ENCODE measurements around the gene TROAP.
"Not testable (repeated sequence)": the region's sequence is repeated elsewhere in the genome, so short reads cannot be mapped to it uniquely, and the experiment has no call there.

The TROAP gene, protein sequence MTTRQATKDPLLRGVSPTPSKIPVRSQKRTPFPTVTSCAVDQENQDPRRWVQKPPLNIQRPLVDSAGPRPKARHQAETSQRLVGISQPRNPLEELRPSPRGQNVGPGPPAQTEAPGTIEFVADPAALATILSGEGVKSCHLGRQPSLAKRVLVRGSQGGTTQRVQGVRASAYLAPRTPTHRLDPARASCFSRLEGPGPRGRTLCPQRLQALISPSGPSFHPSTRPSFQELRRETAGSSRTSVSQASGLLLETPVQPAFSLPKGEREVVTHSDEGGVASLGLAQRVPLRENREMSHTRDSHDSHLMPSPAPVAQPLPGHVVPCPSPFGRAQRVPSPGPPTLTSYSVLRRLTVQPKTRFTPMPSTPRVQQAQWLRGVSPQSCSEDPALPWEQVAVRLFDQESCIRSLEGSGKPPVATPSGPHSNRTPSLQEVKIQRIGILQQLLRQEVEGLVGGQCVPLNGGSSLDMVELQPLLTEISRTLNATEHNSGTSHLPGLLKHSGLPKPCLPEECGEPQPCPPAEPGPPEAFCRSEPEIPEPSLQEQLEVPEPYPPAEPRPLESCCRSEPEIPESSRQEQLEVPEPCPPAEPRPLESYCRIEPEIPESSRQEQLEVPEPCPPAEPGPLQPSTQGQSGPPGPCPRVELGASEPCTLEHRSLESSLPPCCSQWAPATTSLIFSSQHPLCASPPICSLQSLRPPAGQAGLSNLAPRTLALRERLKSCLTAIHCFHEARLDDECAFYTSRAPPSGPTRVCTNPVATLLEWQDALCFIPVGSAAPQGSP

DNA sequence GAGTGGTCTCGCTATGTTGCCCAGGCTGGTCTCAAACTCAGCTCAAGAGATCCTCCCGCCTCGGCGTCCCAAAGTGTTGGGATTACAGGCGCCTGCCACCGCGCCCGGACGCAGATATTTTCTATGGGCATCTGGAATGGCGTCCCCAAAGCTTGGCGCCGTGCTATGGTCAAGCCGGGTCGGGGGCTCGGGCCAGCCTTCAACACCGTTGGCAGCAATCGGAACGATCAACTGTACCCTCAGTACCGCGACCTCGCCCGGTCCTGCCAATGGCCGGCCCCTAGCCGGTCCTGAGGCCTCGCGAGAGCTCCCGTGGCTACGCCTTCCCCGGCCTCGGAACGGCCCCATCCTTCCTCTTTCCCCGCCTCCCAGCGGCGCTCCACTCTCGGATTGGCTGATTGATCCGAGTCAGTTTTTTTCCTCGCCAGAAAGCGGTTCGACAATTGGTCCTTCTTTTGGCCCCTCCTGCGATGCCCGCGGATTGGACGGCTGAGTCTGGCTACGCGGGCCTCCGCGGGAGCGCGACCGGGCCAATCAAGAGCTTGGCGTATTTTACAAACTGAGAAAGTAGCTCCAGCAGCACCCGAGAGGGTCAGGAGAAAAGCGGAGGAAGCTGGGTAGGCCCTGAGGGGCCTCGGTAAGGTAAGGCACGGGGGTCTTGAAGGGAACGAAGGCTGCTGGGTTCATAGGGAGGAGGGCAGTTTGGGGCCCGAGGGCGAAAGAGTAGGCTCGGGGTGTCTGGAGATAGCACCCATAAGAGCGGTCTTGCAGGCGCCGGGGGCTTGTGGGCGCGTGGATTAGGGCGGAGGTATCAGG lies at the start of gene TROAP:
Gene TROAP, plus strand, starts transcription at position 548 of the 816 bp plus-strand sequence. CDS start 354 bp downstream, outside the sequence.
- TF ChIP-seq, protein P1, sequence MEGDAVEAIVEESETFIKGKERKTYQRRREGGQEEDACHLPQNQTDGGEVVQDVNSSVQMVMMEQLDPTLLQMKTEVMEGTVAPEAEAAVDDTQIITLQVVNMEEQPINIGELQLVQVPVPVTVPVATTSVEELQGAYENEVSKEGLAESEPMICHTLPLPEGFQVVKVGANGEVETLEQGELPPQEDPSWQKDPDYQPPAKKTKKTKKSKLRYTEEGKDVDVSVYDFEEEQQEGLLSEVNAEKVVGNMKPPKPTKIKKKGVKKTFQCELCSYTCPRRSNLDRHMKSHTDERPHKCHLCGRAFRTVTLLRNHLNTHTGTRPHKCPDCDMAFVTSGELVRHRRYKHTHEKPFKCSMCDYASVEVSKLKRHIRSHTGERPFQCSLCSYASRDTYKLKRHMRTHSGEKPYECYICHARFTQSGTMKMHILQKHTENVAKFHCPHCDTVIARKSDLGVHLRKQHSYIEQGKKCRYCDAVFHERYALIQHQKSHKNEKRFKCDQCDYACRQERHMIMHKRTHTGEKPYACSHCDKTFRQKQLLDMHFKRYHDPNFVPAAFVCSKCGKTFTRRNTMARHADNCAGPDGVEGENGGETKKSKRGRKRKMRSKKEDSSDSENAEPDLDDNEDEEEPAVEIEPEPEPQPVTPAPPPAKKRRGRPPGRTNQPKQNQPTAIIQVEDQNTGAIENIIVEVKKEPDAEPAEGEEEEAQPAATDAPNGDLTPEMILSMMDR (conservative IDR thresholded peaks at IDR 0.05): no peak
- peak within 1 kb of the TSS; percentile 78 for H3K27ac ChIP-seq

DNA sequence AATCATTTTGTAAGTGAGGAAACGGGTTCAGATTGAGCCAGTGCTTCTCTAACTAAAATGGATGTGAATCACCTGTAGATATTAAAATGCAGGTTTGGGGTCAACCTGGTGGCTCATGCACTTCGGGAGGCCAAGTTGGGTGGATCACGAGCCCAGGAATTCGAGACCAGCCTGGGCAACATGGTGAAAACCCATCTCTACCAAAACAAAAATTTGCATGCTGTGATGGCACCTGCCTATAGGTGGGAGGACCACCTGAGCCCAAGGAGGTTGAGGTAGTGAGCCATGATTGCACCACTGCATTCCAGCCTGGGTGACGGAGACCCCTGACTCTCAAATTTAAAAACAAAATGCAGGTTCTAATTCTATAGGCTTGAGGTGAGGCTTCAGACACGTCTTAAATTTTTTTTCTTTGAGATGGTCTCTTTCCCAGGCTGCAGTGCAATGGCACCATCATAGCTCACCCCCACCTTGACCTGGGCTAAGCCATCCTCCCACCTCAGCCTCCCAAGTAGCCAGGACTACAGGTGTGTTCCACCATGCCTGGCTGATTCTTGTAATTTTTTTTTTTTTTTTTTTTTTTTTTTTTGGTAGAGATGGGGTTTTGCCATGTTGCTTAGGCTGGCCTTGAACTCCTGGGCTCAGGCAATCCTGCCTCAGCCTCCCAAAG lies 49.2 kb upstream of the TROAP start:
- H3K27ac ChIP-seq: no peak overlapping the region
- TF ChIP-seq, protein P1 (conservative IDR thresholded peaks at IDR 0.05): no peak

DNA sequence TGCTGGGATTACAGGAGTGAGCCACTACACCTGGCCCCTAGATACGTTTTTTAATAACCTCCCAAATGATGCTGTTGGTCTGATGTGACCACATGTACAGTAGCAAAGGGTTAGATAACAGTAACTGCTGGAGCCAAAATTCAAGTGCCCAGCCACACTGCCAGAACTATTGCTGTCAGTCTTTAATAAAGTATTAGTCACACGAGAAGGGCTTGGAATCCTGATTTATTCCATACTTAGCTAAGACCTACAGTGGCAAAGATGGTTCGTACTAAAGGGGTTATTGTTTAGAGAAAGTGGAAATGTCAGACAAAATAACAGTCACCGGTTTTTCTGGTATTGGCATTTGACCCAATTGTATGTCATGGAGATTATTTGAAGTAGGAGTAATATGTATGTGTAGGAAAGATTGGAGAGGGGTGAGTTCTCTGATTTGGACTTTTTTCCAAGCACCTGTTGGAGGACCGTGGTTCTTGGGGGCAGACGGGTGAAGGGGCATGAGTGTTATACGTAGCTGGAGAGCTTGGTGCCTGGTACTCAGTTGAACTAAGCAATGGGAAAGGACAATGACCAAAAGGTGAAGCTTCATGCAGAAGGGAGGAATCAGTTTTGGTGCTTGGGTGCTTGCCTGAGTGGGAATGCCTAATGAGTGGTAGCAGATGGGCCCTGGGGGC lies 48.5 kb upstream of the TROAP start:
- no peak overlapping the region for H3K27ac ChIP-seq
- TF ChIP-seq, protein P1 (conservative IDR thresholded peaks at IDR 0.05): no peak

DNA sequence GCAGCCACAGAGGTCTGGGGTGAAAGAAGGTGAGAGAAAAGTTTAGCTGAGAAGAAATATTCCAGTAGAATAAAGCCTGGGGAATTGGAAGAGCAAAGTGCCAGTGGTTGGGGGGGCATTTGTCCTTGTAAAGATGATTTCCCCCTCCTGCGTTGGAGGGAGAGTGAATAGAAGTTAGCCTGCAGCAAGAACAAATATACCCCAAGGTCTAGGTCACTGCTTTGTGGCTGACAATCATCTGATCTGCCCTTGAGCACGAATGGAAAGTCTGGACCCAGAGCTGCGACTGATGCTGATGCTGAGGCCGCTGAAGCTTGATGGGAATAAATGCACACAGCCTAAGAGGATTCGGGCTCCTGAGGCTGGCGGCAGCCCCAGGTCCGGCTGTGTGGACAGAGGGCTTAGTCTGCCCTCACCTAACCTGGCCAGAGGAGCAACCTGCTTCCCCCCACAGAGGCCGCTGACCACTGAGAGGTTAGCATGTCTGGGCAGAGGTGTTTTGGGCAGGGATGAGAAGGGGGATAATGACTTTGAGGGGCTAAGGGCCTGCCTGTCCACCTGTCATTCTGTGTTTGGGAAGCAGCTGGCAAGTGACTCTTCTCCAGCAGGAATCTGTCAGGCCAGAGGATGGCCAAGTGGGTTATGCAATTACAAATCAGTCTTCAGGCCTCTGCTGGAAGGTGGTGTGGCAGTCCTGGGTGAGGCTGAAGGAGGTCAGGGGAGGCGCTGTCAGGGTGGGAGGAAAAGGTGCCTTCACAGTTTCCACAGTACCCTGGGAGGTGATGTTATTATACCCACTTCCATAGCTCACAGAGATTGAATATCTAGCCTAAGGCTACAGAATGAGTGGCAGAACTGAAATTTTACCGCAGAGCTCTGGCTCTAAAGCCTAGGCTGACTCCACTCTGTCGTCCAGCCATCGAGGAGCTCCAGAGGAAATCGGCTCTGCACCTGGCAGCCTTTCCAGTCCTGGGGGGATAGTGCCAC lies 46.5 kb upstream of the TROAP start:
- no peak overlapping the region for H3K27ac ChIP-seq
- TF ChIP-seq, protein P1 (conservative IDR thresholded peaks at IDR 0.05): no peak

DNA sequence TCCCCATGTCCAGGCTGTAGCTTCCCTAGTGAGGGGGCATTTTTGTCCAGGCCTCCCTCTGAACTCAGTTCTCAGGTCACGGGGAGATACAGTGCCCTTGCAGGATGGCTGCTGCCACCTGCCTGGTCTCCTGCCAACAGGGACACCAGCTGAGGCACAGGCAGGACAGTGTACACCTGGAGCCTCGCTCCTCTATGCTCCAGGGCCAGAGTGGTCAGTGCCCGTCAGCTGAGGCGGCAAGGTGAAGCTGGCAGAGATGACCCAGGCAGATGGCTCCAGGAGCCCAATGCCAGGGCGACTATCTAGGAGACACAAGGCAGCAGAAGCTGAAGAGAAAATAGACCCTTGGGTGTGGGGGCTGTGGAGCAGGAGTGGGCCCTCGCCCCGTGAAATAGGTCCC lies 45.6 kb upstream of the TROAP start:
- no peak overlapping the region for H3K27ac ChIP-seq
- TF ChIP-seq, protein P1 (conservative IDR thresholded peaks at IDR 0.05): no peak

DNA sequence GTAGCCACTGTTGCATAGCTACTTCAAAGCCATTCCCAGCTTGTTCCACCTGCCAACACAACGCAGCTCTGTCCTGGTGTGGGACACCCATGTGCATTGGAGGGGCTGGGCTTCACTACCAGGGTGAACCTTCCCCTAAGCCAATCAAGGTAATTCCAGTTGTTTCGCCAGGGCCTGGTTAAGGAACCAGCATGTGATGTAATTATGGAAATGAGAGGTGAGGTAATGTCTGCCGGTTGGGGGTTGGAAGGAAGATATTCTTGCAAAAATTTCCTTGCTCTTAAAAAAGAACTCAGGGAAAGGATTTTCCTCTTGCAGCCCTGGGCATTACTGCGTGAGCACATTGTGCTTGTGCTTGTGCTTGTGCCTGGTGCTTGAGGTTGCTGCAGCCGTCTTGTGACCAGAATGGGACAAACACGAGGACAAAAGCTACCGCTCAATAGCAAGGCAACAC lies 43.3 kb upstream of the TROAP start:
- TF ChIP-seq, protein P1 (conservative IDR thresholded peaks at IDR 0.05): no peak

DNA sequence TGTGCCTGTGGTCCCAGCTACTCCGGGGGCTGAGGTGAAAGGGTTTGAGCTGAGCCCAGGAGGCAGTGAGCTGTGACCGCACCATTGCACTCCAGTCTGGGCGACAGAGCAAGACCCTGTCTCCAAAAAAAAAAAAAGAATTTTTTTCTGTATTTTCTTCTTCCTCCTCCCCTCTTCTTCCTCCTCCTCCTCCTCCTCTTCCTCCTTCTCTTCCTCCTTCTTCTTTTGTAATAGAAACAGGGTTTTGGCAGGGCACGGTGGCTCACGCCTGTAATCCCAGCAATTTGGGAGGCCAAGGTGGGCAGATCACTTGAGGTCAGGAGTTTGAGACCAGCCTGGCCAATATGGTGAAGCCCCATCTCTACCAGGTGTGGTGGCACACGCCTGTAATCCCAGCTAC lies 42.5 kb upstream of the TROAP start:
- not testable (repeated sequence) for H3K27ac ChIP-seq

More for the DNA sequence above, 43.3 kb upstream of the TROAP start:
- peak overlapping the region; percentile 13; the same call in 1 of the 2 replicates for H3K27ac ChIP-seq

Data from VCaP (cell line).